Measurements from ENCODE around the gene PNMA5.
"Not testable (repeated sequence)": the region's sequence is repeated elsewhere in the genome, so short reads cannot be mapped to it uniquely, and the experiment has no call there.

The PNMA5 gene

DNA sequence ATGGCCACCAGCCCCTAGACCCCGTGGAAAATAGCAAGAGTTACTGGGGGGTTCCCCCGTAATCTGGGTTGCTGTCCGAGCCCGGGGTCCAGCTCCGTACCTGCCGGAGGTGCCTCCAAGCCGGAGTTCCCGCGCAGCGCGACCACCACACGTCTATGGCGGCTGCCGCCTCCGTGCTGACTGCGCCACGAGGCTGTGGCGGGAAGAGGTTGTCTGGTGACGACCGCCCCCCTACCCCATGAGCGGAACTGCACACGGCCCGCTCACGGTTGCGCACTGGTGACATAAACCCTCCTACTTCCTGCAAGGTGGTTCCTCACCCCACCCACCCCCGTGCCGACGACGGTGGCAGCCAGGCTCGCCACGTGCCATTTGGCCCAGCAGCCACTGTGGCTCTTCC is at the start of gene PNMA5:
PNMA5 (minus strand) TSS at position 184 of the 400 bp plus-strand sequence. CDS start 2,518 bp downstream, outside the sequence.
- DNase-seq: no peak

DNA sequence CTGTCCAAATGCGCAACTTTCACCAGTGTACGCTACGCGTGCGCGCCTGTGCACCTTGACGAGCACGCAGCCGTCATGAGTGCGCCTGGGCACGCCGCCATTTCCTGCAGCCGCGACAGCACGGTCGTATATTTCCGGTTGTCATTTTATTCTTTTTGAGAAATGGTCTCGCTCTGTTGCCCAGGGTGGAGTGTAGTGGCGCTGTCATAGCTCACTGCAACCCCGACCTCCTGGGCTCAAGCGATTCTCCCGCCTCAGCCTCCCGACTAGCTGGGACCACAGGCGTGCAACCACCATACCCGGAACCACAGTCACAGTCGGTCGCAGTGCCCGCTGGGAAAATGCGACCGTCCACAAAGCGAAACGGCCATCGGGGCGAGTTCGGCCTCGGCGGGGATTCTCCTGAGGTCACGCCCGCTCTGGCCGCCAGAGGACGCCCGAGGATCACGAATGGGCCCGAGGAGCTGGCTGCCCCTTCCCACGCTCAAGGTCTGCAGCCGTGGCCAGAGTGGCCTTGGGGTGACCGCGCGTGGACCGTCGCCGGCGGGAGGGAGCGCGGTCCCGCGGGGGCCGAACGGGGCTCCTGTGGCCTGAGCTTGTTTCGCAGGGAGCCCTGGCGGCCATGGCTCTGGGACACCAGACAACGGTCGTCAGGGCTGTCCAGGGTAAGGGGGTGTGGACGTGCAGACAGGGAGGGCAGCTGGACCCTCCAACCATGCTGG is 38.6 kb upstream of the PNMA5 start:
- peak; percentile 0 for DNase-seq

DNA sequence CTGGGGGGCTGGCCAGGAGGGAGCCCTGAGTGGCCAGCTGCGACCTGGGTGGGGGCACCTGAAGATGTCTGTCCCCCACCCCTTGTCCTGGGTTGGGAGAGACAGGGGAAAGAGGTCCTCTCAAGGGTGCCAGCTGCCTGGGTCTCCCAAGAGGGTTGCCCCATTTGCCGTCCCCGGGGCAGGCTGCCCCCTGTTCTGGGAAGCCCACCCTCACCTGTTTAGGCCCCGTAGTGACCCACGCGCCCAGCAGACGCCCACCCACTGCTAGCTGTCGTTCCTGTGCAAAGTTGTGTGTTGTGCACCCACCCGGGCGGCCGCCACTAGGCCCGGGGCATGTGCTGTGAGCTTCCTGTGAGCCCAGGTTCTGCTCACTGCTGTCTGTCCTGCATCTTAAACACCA is 36.9 kb upstream of the PNMA5 start:
- DNase-seq: no peak

DNA sequence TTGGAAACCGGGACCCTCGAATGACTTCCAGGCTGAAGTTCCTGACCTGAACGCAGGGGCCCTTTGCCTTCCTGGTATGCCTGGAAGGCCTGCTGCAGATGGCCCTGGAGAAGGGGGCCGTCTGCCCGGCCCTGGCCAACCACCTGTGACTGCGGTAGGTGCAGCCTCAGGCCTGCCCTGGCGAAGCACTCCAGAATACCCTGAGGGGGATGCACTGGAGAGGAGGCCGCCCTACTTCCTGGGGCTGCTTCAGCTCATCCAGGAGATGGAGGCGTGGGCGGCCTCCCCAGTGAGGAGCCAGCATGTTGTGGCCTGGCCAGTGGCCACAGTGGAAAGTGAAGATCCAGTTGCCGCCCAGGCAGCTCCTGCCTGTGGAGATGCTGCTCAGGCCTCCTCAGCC is 36.0 kb upstream of the PNMA5 start:
- no peak for DNase-seq

DNA sequence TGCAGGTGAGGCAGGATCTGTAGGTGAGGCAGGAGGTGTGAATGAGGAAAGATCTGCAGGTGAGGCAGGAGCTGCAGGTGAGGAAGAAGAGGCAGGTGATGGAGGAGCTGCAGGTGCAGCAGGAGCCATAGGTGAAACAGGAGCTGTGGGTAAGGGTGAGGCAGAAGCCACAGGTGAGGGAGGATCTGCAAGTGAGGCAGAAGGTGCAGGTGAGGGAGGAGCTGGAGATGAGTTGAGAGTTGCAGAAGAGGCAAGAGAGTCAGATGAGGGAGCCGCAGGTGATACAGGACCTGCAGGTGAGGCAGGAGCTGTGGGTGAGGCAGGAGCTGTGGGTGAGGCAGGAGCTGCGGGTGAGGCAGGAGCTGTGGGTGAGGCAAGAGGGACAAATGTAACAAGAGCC is 35.2 kb upstream of the PNMA5 start:
- DNase-seq: no peak

DNA sequence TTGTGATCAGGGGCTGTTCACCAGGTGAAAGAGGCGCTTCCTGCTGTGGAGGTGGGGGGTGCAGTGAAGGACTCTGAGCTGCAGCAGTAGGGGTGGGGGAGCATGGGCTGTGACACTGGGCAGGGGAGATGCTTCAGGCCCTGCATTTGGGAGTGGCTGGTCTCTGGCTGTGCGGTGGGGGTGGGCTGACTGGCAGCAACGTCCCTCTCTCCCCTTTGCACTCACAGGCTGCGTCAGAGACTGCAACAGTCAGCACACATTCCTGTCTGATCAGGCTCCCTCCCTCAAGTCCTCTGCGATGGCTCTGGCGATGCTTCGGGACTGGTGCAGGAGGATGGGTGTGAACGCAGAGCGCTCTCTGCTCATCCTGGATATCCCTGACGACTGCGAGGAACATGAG is 34.6 kb upstream of the PNMA5 start:
- DNase-seq: not testable (repeated sequence)

DNA sequence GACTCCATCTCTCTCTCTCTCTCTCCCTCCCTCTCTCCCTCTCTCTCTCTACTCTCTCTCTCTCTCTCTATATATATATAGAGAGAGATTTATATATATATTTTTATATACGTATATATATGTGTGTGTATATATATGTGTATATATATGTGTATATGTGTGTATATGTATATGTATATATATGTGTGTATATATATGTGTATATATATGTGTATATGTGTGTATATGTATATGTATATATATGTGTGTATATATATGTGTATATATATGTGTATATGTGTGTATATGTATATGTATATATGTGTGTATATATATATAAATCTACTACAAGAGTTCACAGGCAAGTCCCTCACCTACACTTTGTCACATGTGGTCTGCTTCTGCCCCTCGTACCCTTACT is 32.6 kb upstream of the PNMA5 start:
- not testable (repeated sequence) for DNase-seq

DNA sequence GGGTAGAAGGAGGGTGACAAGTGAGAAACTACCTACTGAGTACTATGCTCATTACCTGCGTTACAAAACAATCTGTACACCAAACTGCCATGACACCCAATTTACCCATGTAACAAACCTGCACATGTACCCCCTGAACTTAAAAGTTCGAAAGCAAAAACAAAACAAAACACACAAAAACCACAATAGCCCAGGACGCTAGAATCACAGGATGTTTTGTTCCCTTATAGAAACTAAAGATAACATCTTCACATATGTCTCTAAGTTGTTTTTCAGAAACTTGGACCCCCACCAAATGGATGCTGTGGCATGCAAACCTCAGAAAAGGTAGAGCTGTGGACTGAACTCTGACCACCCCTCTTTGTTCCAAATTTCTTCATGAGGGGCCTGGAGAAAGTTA is 25.2 kb upstream of the PNMA5 start:
- DNase-seq: no peak

DNA sequence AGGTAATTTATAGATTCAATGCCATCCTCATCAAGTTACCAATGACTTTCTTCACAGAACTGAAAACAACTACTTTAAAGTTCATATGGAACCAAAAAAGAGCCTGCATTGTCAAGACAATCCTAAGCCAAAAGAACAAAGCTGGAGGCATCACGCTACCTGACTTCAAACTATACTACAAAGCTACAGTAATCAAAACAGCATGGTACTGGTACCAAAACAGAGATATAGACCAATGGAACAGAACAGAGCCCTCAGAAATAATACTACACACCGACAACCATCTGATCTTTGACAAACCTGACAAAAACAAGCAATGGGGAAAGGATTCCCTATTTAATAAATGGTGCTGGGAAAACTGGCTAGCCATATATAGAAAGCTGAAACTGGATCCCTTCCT is 23.3 kb upstream of the PNMA5 start:
- not testable (repeated sequence) for DNase-seq

DNA sequence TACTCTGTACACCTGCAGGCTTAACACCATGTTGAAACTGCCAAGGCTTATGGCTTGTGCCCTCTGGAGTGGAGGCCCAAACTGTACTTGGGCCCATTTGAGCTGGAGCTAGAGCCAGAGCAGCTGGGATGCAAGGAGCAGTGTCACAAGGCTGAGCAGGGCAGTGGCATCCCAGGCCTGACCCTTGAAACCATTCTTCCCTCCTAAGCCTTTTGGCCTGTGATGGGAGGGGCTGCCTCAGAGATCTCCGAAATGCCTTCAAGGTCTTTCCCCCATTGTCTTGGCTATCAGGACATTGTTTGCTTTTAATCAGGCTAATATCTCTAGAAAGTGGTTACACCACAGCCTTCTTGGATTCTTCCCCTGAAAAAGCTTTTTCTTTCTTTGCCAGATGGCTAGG is 10.9 kb upstream of the PNMA5 start:
- DNase-seq: no peak

DNA sequence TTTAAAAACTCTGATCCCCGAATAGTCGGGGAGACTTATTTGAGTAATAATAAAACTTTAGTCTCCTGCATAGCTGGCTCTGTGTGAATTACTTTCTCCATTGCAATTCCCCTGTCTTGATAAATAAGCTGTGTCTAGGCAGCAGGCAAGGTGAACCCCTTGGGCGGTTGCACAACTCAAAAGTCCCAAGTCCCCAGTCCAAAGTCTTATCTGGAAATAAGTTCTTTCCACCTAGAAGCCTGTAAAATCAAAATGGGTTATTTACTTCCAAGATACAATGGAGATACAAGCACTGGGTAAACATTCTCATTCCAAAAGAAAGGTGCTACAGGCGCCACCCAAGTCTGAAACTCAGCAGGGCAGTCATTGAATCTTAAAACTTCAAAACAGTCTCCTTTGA is 10.1 kb upstream of the PNMA5 start:
- no peak for DNase-seq

DNA sequence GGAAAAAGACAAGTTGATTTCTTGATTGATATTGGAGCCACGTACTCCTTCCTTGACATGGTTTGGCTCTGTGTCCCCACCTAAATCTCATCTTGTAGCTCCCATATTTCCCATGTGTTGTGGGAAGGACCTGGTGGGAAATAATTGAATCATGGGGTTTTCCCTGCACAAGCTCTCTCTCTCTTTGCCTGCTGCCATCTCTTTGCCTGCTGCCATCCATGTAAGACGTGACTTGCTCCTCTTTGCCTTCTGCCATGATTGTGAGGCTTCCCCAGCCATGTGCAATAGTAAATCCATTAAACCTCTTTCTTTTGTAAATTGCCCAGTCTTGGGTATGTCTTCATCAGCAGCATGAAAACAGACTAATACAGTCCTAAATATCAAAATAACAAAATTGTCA is 8.3 kb upstream of the PNMA5 start:
- not testable (repeated sequence) for DNase-seq

DNA sequence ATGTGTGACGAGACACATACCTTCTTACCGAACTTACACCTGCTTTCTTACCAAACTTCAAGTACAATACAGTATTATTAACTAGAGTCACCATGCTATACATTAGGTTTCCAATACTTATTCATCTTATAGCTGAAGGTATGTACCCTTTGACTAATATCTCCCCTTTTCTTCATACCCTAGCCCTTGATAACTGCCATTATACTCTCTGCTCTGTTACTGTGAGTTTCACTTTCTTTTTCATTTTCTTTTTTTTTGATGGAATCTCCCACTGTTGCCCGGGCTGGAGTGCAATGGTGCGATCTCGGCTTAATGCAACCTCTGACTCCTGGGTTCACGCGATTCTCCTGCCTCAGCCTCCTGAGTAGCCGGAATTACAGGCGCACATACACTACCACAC is 3.4 kb upstream of the PNMA5 start:
- no peak for DNase-seq

DNA sequence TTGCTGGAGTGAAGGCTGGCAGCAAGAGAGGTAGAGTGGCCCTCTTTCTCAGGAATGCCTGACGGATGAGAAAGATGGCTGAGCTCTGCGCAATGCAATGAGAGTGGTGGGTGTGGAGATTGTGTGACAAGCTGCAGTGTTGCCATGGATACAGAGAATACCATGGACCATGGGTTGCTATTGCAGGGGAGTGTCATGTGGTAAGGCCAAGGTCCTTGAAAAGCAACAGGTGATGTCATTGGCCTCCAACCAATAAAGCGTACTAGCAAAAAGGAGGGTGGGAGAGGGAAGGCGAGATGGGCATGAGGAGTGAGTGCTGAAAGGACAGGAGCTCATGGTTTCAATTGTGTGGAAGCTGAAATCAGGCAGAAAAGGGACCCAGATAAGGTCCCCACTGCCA is 1.8 kb downstream of the PNMA5 start:
- DNase-seq: no peak

DNA sequence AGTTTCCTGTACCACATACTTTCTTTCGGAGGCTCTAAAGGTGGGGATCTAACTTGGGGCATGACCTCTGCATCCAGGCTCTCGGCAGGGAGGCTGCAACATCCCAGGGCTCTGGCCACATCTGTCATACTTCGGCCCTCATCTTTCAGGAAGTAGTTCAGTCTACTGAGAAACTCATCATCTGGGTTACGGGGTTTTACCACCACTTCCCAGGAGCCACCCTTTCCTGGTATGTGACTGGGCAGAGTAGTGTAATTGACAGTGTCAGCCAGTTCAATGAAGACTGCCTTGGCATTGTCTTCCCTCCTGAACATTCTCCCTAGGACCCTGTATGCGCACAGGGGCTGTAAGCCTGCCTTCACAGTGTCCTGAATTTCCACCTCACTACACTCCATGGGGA is 2.8 kb downstream of the PNMA5 start:
- DNase-seq: no peak

DNA sequence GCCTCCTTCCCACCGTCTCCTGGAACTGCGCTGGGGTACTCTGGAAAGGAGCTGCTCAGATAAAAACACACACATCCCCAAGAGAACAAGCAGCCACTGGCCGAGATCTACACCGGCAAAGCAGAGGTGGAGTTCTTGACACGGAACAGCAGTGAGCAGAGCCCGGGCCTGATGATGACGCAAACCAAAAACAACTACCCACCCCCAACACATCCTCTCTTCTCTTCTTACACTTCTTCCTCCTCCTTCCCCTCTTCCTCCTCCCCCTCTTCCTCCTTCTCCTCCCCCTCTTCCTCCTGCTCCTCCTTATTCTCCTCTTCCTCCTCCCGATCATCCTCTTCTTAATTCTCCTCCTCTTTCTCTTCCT is 4.6 kb downstream of the PNMA5 start:
- DNase-seq: no peak

DNA sequence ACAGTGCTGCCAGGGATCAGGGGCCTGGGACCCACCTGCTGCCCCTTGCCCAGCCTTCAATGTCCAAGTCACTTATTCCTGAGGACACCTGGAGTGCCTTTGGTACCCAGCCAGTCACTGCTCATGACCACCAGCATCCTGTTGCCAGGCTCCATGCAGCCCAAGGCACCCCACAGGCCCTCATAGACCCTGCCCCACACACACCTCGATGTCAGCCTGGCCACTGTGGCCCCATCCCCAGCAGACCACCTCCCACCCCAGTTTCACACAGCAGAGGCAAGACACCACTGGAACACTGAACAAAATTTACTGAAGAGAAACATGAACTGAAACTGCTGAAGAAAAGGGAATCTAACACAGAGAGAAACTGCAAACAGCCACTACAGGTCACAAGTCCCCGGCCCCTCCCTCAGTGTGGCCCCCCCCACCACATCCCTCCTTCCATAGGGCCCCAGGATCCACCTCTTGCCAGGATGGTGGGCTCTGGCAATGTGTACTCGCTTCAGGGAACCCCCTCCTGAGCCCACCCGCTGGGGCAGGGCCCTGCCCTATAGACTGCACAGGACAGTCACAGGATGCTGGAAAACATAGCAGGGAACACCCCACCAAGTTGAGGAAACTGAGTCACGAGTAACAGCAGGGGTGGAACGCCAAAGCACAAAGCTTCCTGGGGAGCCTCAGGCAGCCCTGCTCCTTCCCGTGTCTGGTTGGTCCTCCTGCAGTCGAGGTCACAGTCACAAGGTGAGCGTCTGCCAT is 5.2 kb downstream of the PNMA5 start:
- no peak for DNase-seq

DNA sequence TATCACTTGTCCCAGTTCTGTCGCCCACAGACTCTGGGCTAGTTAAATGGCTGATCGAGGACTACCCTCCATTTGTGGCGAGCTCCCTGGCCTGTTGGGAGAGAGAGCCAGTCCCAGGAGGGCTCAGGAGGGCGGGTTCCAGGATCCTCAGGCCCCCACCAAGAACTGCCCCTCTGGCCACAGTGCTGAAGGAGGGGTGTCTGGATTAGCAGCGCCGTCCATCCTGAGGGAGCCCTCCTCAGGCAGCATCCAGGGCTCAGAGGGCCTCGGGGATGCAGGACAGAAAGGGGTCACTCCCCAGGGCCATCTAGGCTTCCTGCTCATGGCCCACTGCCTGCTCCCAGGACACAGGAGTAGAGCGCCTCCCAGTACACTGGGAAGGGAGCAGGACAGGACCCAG is 6.1 kb downstream of the PNMA5 start:
- no peak for DNase-seq

DNA sequence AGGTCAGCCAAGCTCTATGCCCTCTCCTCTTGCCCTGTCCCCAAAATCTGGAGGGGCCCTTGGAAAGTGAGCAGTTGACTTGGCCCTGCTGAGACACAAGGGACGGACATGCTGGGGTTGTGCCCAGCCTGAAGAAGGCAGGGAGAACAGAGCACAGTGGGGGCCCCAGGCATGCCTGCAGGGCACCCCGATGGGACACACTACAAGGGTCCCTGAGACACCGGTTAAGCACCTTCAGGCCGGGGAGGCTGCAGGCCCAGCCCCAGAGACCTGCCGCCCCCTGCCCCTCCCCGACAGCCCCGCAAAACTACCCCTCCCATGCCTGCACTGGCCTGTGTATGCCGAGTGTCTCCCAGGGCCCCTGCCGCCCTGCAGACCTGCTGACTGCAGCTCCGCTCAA is 6.8 kb downstream of the PNMA5 start:
- DNase-seq: not testable (repeated sequence)

DNA sequence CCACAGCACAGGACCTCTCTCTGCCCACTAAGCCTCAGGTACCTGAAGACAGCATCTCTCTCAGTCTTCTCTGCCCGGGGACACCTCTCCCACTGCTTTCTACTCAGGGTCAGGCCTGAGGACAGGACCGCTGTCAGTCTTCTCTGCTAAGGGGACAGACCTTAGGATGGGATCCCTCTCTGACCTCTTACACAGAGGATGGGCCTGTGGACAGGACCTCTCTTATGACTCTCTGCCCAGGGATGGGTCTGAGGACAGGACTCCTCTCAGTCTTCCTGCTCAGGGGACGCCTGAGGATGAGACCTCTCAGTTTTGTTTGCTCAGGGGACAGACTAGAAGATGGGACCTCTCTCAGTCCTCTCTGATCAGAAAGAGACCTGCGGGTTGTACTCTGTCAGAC is 8.5 kb downstream of the PNMA5 start:
- not testable (repeated sequence) for DNase-seq

DNA sequence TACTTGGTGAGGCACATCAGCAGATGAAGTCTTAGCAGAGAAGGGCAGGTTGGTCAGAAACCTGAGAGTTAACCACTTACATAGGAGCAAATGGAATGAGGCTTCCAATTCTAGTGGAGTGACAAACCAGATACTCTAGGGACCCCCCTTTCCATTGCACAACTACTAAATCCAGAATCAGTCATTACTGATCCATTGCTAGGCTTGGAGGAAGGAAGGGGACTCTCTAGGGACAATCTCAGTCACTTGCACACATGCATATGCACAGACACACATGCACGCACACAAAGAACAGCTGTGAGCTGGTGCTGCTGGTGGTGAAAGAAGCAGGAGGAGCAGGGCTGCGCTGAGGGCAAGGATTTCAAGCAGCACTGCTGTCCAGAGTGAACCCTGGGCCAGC is 25.7 kb downstream of the PNMA5 start:
- DNase-seq: no peak

DNA sequence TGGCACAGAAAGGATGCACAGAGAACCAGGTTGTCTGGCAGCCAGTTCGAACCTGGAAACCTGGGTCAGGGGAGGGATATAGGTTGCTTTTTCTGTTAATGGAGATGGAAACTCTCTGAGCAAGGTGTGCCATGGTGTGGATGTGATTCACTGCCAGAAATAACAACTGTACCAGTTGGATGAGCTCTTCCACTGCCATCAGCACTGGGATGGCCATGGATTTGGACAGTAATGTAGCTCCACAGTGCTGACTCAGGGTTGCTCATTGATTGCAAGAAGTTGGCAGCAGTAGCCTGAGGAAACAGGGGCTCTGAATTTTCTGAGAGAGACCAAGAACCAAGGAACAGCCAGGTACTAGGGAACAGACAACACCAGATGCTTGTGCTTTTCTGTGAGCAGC is 33.8 kb downstream of the PNMA5 start:
- no peak for DNase-seq

DNA sequence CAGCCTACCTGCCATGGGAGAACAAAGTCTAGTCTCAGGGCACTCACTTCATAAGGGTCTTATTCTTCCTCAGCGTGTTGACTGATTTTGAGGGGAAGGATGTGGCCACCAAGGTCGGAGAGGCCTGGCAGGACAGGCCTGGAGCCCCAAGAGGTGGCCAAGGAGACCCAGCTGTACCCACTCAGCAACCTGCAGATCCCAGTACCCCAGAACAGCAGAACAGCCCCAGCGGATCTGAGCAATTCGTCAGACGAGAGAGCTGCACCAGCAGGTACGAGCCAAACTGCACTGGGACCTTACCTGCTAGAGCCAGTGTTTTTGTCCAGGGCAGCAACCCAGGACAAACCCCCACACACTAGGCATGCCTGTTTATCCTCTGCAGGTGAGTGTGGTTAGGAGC is 34.3 kb downstream of the PNMA5 start:
- no peak for DNase-seq

DNA sequence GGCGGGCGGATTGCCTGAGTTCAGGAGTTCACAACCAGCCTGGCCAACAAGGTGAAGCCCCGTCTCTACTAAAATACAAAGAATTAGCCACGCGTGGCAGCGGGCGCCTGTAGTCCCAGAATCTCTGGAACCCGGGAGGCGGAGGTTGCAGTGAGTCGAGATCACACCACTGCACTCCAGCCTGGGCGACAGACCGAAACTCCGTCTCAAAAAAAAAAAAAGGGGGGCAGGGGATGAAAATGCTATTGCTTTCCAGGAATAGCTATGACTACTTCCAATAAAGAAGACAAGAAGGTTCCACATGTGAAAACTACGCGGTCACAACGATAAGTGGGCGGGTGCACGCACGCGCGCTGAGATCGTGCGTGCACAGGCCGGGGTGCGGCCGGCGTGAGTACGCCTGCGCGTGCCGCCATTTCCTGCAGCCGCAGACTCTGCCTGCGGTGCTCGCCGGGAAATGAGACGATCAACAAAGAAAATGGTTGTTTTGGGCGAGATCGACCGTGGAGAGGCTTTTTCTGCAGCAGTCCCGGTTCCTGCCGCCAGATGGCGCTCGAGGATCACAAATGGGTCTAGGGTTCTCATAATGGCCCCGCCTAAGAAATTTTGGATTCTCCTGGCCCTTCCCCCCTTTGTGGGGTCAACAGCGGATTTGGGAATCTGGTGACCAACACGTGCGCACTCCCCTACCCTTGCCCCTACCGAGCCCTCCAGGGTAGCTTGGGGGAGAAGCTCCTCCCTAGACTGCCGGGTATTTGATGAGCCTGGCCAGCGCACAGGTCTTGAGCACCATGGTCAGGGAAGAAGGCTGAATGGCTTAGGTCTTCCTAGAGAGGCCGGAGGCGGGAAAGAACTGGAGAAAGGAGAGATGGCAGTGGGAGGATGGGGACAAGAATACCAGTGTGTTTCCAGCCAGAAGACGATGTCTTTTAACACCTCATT is 35.1 kb downstream of the PNMA5 start:
- DNase-seq: peak; percentile 68
